Kidney (tissue), 22 donors: Measurements from ENCODE around the gene ZNF765. TPM values are rescaled to one million over a fixed set of nuclear protein-coding genes. Genes with fewer than 3 reads are reported as not detected.
"Not testable (repeated sequence)": the region's sequence is repeated elsewhere in the genome, so short reads cannot be mapped to it uniquely, and the experiment has no call there.

Experiments used
- DNase-seq, 5 donors: peaks; one replicate each; pipeline ENCODE4 v3.0.0-alpha.2; 2013 to 2020
- FAIRE-seq: peaks from 2 replicates; lab custom pipeline; 2012; peaks lifted over from hg19 to GRCh38; lab: Jason Lieb, UNC
- H3K27ac ChIP-seq, 2 donors: one replicate each; pipeline ENCODE4 v1.7.0; 2013; ENCODE audit warnings: low read depth in 2 of 2, low read length in 2 of 2, inconsistent platforms in 1 of 2
- H3K27me3 ChIP-seq: one replicate; pipeline ENCODE4 v1.7.1; 2013; ENCODE audit warnings: low read length, inconsistent platforms; ENCODE audit not compliant: control insufficient read depth, insufficient read depth
- H3K36me3 ChIP-seq, 3 donors: one replicate each; pipeline versions ENCODE4 v1.7.0 to v1.7.1; 2013; ENCODE audit warnings: low read length in 3 of 3, control low read depth in 1 of 3, inconsistent platforms in 1 of 3; ENCODE audit not compliant: insufficient read depth in 3 of 3, control insufficient read depth in 2 of 3
- H3K4me1 ChIP-seq, 3 donors: one replicate each; pipeline versions ENCODE4 v1.7.0 to v1.7.1; 2013; ENCODE audit warnings: low read length in 3 of 3, inconsistent platforms in 1 of 3, low read depth in 1 of 3; ENCODE audit not compliant: control insufficient read depth in 2 of 3, insufficient read depth in 2 of 3
- H3K4me3 ChIP-seq, 3 donors: one replicate each; pipeline versions ENCODE4 v1.7.0 to v1.8.1; 2013; ENCODE audit warnings: low read length in 3 of 3, control low read depth in 1 of 3, inconsistent platforms in 1 of 3
- H3K9ac ChIP-seq, 3 donors: one replicate each; pipeline versions ENCODE4 v1.7.0 to v1.7.1; 2013; ENCODE audit warnings: low read length in 3 of 3, control low read depth in 1 of 3, inconsistent platforms in 1 of 3
- H3K9me3 ChIP-seq, 3 donors: one replicate each; pipeline versions ENCODE4 v1.7.0 to v1.7.1; 2013; ENCODE audit warnings: low read length in 3 of 3, control low read depth in 1 of 3, inconsistent platforms in 1 of 3; ENCODE audit not compliant: control insufficient read depth in 2 of 3, insufficient read depth in 1 of 3
- CTCF ChIP-seq: IDR thresholded peaks from 3 replicates; pipeline ENCODE4 v1.5.1; 2012; ENCODE audit warnings: mild to moderate bottlenecking, moderate library complexity, borderline replicate concordance; ENCODE audit not compliant: insufficient read depth; ENCODE audit errors: extremely low read depth
- intact Hi-C: fragments of 100-400 bp; cut with DNase I; formaldehyde crosslinking; loops from one replicate; pipeline ENCODE4 v1.11.1; 2022
- long read RNA-seq, 10 donors: library from polyadenylated mRNA in 1 of 10; unstranded in 1 of 10; transcript quantifications; one replicate each; pipeline ENCODE4 v2.0.0 and lab custom pipeline, GENCODE V29; 2021 to 2026
- polyA plus RNA-seq: library from polyadenylated mRNA; stranded (reverse); fragments of 350-450 nt; fragmentation: Illumina TruSeq; extraction: RNeasy Lipid Tissue Mini Kit (QIAGEN cat#74804); gene quantifications from one replicate; pipeline ENCODE4 v1.2.3, GENCODE V29; 2014; ENCODE audit warnings: low read depth, low replicate concordance; ENCODE audit not compliant: insufficient read depth
- total RNA-seq: library from RNA; stranded (reverse); fragmentation: NEBNext Ultra II Directional; extraction: Animal tissue kit (Norgen Biotek cat#: 25700); gene quantifications from one replicate; pipeline ENCODE4 v1.2.1, GENCODE V29; 2021
- donor health status: control.
- donor health status: control.
- donor health status: control.
- donor health status: control.
- donor health status: control.
- donor health status: DM: yes; HTN: yes; CAD: no.
- donor health status: Normal renal cell carcinoma (clear cell type).

The ZNF765 gene
- 10.8 TPM for total RNA-seq
- polyA plus RNA-seq: 3.0 TPM
- long read RNA-seq, donor 1: 0 reads
- long read RNA-seq, donor 2, full-length matches to known transcripts: 2 of 2 reads
- long read RNA-seq, donor 2, partial matches to known transcripts: 0 of 2 reads
- long read RNA-seq, donor 2, other reads (novel, unspliced or antisense): 0 of 2 reads
- long read RNA-seq, donor 3, full-length matches to known transcripts: 2 of 2 reads
- long read RNA-seq, donor 3, partial matches to known transcripts: 0 of 2 reads
- long read RNA-seq, donor 3, other reads (novel, unspliced or antisense): 0 of 2 reads
- long read RNA-seq, donor 4, full-length matches to known transcripts: 3 of 3 reads
- long read RNA-seq, donor 4, partial matches to known transcripts: 0 of 3 reads
- long read RNA-seq, donor 4, other reads (novel, unspliced or antisense): 0 of 3 reads
- long read RNA-seq, donor 5: 0 reads
- long read RNA-seq, donor 6: 0 reads
- long read RNA-seq, donor 7, full-length matches to known transcripts: 3 of 6 reads
- long read RNA-seq, donor 7, partial matches to known transcripts: 0 of 6 reads
- long read RNA-seq, donor 7, other reads (novel, unspliced or antisense): 3 of 6 reads
- long read RNA-seq, donor 8, full-length matches to known transcripts: 1 of 1 reads
- long read RNA-seq, donor 8, partial matches to known transcripts: 0 of 1 reads
- long read RNA-seq, donor 8, other reads (novel, unspliced or antisense): 0 of 1 reads
- long read RNA-seq, donor 9: 0 reads
- long read RNA-seq, donor 10, full-length matches to known transcripts: 1 of 12 reads
- long read RNA-seq, donor 10, partial matches to known transcripts: 11 of 12 reads
- long read RNA-seq, donor 10, other reads (novel, unspliced or antisense): 0 of 12 reads

- H3K9ac ChIP-seq: peak within 1 kb of the TSS; percentile 72 to 89 (median 77)
- H3K9me3 ChIP-seq: no peaks in the 10 kb centered on the region
- H3K4me3 ChIP-seq: peak within 1 kb of the TSS; percentile 80 to 95 (median 82)
- FAIRE-seq: no peak
- intact Hi-C loops: no loop called here
- TF ChIP-seq CTCF: peak; percentile 43
- peak within 1 kb of the TSS; percentile 63 to 67 for H3K27ac ChIP-seq
- H3K27me3 ChIP-seq: no peaks in the 10 kb centered on the region
- H3K36me3 ChIP-seq: peaks cover 0 to 4% (median 2%) of the 10 kb centered on the region in 3 donors
- peaks cover 0 to 4% (median 2%) of the 10 kb centered on the region in 3 donors for H3K4me1 ChIP-seq
- peak; percentile 96 to 98 (median 96) for DNase-seq
Measured at GRCh38 chr19:53394974-53395839, at the start of gene ZNF765. Gene ZNF765 (plus strand): TSS chr19:53395149. CDS start chr19:53398016, 2,867 bp downstream.

GRCh38 chr19:53355739-53356138, 39.2 kb upstream of the ZNF765 start:
- Histone ChIP-seq H3K4me3 (no peak overlapping the region), H3K9me3 (peaks cover 6 to 60% (median 44%) of the 10 kb centered on the region in 3 donors), H3K4me1 (no peaks in the 10 kb centered on the region), H3K27ac (no peak overlapping the region), H3K9ac (no peak overlapping the region), H3K36me3 (peaks cover 11 to 21% (median 18%) of the 10 kb centered on the region in 3 donors), H3K27me3 (no peaks in the 10 kb centered on the region)
- DNase-seq (no peak), FAIRE-seq (no peak)
- TF ChIP-seq CTCF: no peak
- intact Hi-C loops: no loop called here

- no peak for DNase-seq
- TF ChIP-seq CTCF: no peak
- peaks cover 0 to 2% (median under 1%) of the 10 kb centered on the region in 3 donors for H3K36me3 ChIP-seq
- H3K4me3 ChIP-seq: no peak overlapping the region
- no peaks in the 10 kb centered on the region for H3K4me1 ChIP-seq
- H3K9ac ChIP-seq: no peak overlapping the region
- intact Hi-C loops: no loop called here
- H3K27ac ChIP-seq: no peak overlapping the region
- H3K9me3 ChIP-seq: peaks cover 0 to 37% (median 25%) of the 10 kb centered on the region in 3 donors
- no peaks in the 10 kb centered on the region for H3K27me3 ChIP-seq
- no peak for FAIRE-seq
Measured at GRCh38 chr19:53357821-53358581, 36.9 kb upstream of the ZNF765 start.

GRCh38 chr19:53360056-53360455, 34.9 kb upstream of the ZNF765 start:
- DNase-seq, H3K4me1 ChIP-seq, H3K9ac ChIP-seq, H3K4me3 ChIP-seq, FAIRE-seq, H3K36me3 ChIP-seq, intact Hi-C loops, H3K27me3 ChIP-seq, H3K27ac ChIP-seq: not testable (repeated sequence)
- H3K9me3 ChIP-seq: peaks cover 0 to 20% (median 10%) of the 10 kb centered on the region in 3 donors
